A549 (cell line): ENCODE results near the gene UFM1.

ENCODE experiments used
- CBX8 ChIP-seq: fragments of 200-600 bp; sonication (generic); IDR thresholded peaks from 2 replicates; pipeline ENCODE4 v1.6.1; 2016
- CEBPB ChIP-seq, 2 experiments: fragments of >200 bp in 1 of 2; sonication (Bioruptor Twin) in 1 of 2; formaldehyde crosslinking in 1 of 2; IDR thresholded peaks; 2 replicates each; pipeline ENCODE4 v1.6.1; 2012 to 2016
- CTCF ChIP-seq: fragments of >200 bp; sonication (Bioruptor Twin); formaldehyde crosslinking; IDR thresholded peaks from 3 replicates; pipeline ENCODE4 v1.5.1; 2016
- HEYL ChIP-seq: fragments of 250-450 bp; sonication (Bioruptor Pico); IDR thresholded peaks from 2 replicates; pipeline ENCODE4 v1.8.0; 2021; ENCODE audit warnings: mild to moderate bottlenecking, moderate library complexity
- MAFK ChIP-seq: fragments of 450-650 bp; IDR thresholded peaks from 2 replicates; pipeline ENCODE4 v1.6.1; 2014; ENCODE audit not compliant: partially characterized antibody
- MAX ChIP-seq: IDR thresholded peaks from 2 replicates; pipeline ENCODE4 v1.6.1; 2012
- NR3C1 ChIP-seq: fragments of >200 bp; sonication (Bioruptor Twin); formaldehyde crosslinking; IDR thresholded peaks from 3 replicates; pipeline ENCODE4 v1.6.1; 2017
- POLR2A ChIP-seq: IDR thresholded peaks from 2 replicates; pipeline ENCODE4 v1.6.1; 2012; ENCODE audit warnings: mild to moderate bottlenecking, low read length
- RCOR1 ChIP-seq: fragments of 150-350 bp; IDR thresholded peaks from 2 replicates; pipeline ENCODE4 v1.6.1; 2014; ENCODE audit warnings: antibody characterized with exemption, low read length, low read depth
- SMC3 ChIP-seq: fragments of >200 bp; sonication (Bioruptor Twin); formaldehyde crosslinking; IDR thresholded peaks from 3 replicates; pipeline ENCODE4 v1.6.1; 2018; ENCODE audit warnings: inconsistent platforms
- USF2 ChIP-seq: fragments of 450-650 bp; IDR thresholded peaks from 2 replicates; pipeline ENCODE4 v1.6.1; 2014; ENCODE audit warnings: antibody characterized with exemption
- TF ChIP-seq, protein P1 (sequence below): fragments of 250-450 bp; sonication (Bioruptor Pico); IDR thresholded peaks from 2 replicates; pipeline ENCODE4 v1.5.0; 2021; ENCODE audit warnings: mild to moderate bottlenecking, moderate library complexity, borderline replicate concordance

DNA sequence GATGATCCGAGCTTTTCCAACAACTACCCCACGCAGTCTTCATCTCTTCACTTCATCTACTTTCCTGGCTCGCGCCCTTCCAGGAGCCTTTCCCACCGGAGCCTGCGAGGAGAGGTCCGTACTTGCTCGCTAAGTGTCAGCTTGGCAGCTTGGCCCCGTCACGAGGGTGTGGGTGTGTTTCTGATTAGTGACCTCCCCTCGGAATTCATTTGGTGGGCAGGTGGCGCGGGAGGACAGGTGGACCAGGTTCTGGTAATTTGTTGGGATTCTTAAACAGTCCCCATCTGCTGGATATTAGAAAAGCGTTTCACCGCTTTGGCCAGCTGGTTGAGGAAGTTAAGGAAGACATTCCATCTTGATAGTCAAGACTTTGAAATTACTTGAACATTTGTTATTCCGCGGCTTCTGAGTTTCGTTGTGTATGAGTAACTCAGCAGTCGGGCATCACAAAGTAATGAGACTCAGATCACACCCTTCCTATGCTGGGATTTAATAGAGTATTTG lies 515 bp downstream of the UFM1 start:
- TF ChIP-seq CTCF (no peak), MAX (no peak), RCOR1 (no peak), POLR2A (no peak), SMC3 (no peak), HEYL (CRISPR knock-in tag) (no peak), USF2 (no peak), CEBPB (IDR thresholded peaks at IDR 0.05) (no peak), NR3C1 (no peak), CBX8 (no peak), MAFK (no peak)
- TF ChIP-seq, protein P1, sequence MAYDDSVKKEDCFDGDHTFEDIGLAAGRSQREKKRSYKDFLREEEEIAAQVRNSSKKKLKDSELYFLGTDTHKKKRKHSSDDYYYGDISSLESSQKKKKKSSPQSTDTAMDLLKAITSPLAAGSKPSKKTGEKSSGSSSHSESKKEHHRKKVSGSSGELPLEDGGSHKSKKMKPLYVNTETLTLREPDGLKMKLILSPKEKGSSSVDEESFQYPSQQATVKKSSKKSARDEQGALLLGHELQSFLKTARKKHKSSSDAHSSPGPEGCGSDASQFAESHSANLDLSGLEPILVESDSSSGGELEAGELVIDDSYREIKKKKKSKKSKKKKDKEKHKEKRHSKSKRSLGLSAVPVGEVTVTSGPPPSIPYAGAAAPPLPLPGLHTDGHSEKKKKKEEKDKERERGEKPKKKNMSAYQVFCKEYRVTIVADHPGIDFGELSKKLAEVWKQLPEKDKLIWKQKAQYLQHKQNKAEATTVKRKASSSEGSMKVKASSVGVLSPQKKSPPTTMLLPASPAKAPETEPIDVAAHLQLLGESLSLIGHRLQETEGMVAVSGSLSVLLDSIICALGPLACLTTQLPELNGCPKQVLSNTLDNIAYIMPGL (CRISPR knock-in tag), result no peak
